RWPE2 (cell line): ENCODE measurements around the gene DDX1.

Experiments used
- ATAC-seq: fragments of 200-7000 bp; cut with Tn5 transposase; 3 replicates; pipeline ENCODE4 v1.9.1; 2021; ENCODE audit warnings: low read depth
- DNase-seq: peaks from one replicate; pipeline ENCODE4 v3.0.0-alpha.2; 2020; ENCODE audit warnings: low spot score
- H3K27ac ChIP-seq: fragments of 450-650 bp; 2 replicates; pipeline ENCODE4 v1.5.1; 2017; ENCODE audit warnings: mild to moderate bottlenecking; ENCODE audit not compliant: poor library complexity, severe bottlenecking
- H3K27me3 ChIP-seq: fragments of 250-450 bp; sonication (Bioruptor Pico); 2 replicates; pipeline ENCODE4 v1.5.1; 2021; ENCODE audit warnings: mild to moderate bottlenecking, moderate library complexity; ENCODE audit not compliant: insufficient read depth, poor library complexity, severe bottlenecking
- H3K36me3 ChIP-seq: fragments of 250-450 bp; sonication (Bioruptor Pico); 2 replicates; pipeline ENCODE4 v1.5.1; 2020; ENCODE audit warnings: low read depth, mild to moderate bottlenecking, moderate library complexity
- H3K4me1 ChIP-seq: fragments of 250-450 bp; sonication (Bioruptor Pico); 2 replicates; pipeline ENCODE4 v1.5.1; 2021; ENCODE audit warnings: mild to moderate bottlenecking, moderate library complexity; ENCODE audit not compliant: insufficient read depth, poor library complexity, severe bottlenecking
- H3K4me3 ChIP-seq: fragments of 250-450 bp; sonication (Bioruptor Pico); 2 replicates; pipeline ENCODE4 v1.5.1; 2021; ENCODE audit warnings: mild to moderate bottlenecking, moderate library complexity; ENCODE audit not compliant: severe bottlenecking
- H3K9me3 ChIP-seq: fragments of 250-450 bp; sonication (Bioruptor Pico); 2 replicates; pipeline ENCODE4 v1.5.1; 2021; ENCODE audit warnings: mild to moderate bottlenecking, moderate library complexity; ENCODE audit not compliant: severe bottlenecking
- CTCF ChIP-seq: fragments of 450-650 bp; IDR thresholded peaks from one replicate; pipeline ENCODE4 v1.5.1; 2017; ENCODE audit warnings: mild to moderate bottlenecking, moderate library complexity; ENCODE audit not compliant: poor library complexity, severe bottlenecking

Gene DDX1

GRCh38 chr2:15664273-15665066, 72.8 kb downstream of the DDX1 start:
- DNase-seq (no peak), ATAC-seq (no peak)
- no peaks in the 10 kb centered on the region for H3K9me3 ChIP-seq
- H3K27ac ChIP-seq = no peak overlapping the region
- H3K4me3 ChIP-seq = no peak overlapping the region
- no peaks in the 10 kb centered on the region for H3K36me3 ChIP-seq
- peaks cover 3% of the 10 kb centered on the region for H3K27me3 ChIP-seq
- no peak for TF ChIP-seq CTCF
- H3K4me1 ChIP-seq = peaks cover 19% of the 10 kb centered on the region

GRCh38 chr2:15665067-15665942, 73.6 kb downstream of the DDX1 start:
- H3K27ac ChIP-seq = no peak overlapping the region
- H3K4me1 ChIP-seq = peaks cover 19% of the 10 kb centered on the region
- TF ChIP-seq CTCF = no peak
- H3K36me3 ChIP-seq = no peaks in the 10 kb centered on the region
- ATAC-seq (no peak), DNase-seq (no peak)
- H3K4me3 ChIP-seq = no peak overlapping the region
- H3K9me3 ChIP-seq = no peaks in the 10 kb centered on the region
- no peaks in the 10 kb centered on the region for H3K27me3 ChIP-seq

- DNase-seq (no peak), ATAC-seq (no peak)
- Histone ChIP-seq H3K9me3 (no peaks in the 10 kb centered on the region), H3K4me1 (peaks cover 19% of the 10 kb centered on the region), H3K36me3 (no peaks in the 10 kb centered on the region), H3K27ac (no peak overlapping the region), H3K4me3 (no peak overlapping the region), H3K27me3 (no peaks in the 10 kb centered on the region)
- no peak for TF ChIP-seq CTCF
These were observed 74.3 kb downstream of the DDX1 start for GRCh38 chr2:15665943-15666460.

- ATAC-seq = peak; percentile 65
- H3K27me3 ChIP-seq = no peaks in the 10 kb centered on the region
These were observed 75.5 kb downstream of the DDX1 start for GRCh38 chr2:15666861-15667808.

More at GRCh38 chr2:15666861-15667808, 75.5 kb downstream of the DDX1 start:
- DNase-seq = no peak
- no peak for TF ChIP-seq CTCF
- no peak overlapping the region for H3K4me3 ChIP-seq
- H3K36me3 ChIP-seq = no peaks in the 10 kb centered on the region
- peak overlapping the region; percentile 14 for H3K27ac ChIP-seq
- peaks cover 19% of the 10 kb centered on the region for H3K4me1 ChIP-seq
- no peaks in the 10 kb centered on the region for H3K9me3 ChIP-seq
